DMS153 treated with DMSO at 0.1 percent for 48 hours (cell line): ENCODE data around the gene MTMR3.

Experiments used
- DNase-seq: peaks from one replicate; lab custom pipeline; 2025; ENCODE audit not compliant: unreplicated experiment; lab: John Stamatoyannopoulos, UW

The MTMR3 gene

DNA sequence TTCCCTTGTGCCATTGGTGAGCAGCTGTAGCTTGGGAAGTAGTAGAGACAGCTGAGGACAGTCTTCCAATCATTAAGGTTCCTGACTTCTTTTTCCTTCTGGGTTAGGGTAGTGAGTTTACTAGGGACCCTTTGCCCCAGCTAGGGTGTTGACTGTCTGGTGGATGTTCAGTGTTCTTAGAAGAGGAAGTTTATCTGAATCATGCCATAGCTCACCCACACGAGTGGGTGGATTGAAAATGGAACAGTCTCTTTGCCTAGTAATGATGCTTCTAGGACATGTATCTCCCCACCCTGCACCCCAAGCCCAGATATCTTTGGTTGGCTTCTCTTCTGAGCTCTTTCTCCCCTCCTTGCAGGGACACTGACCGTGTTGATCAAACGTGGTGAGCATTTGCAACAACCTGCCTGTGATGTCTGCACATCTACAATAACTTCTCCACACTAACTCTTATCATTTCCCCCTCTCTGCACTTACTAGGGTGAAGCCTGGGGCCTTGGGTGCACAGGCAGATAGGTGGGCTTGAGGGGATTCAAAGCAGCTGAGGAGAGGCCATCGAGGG, 140.2 kb downstream of the MTMR3 start:
- DNase-seq: no peak

DNA sequence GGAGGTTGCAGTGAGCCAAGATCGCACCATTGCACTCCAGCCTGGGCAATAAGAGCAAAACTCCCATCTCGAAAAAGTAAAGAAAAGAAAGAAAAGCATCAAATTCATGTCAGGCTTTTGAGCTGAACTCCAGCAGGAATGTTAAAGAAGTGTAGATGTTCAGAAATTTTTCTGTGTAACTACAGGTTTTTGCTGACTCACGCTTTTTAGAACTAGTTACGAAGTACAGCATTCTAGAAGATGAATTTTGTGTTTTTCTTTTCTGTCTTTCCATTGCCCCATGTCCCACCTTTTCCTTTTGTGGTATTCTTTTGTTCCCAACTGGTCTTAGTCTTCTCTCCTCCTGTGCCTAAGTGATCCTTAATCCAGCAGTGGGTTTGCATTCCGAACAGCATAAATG, 141.3 kb downstream of the MTMR3 start:
- no peak for DNase-seq

DNA sequence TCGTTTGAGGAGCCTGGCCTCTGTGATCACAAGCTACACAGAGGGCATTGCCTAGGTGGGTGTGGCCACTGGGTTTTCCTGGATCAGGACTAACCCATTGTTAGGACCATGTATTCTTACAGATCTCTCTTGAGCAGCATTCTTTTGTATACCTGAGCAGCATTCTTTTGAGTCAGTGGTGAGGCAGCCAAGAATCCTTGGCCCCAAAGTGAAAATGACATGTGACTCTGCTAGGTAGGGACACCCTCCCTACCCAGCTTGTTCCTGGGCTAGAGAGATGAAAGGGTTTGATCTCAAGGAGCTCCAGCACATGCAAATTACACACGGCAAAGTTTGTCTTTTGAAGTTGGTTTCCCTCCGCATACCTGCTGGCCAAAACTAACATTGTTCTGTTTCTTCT, 142.2 kb downstream of the MTMR3 start:
- no peak for DNase-seq

DNA sequence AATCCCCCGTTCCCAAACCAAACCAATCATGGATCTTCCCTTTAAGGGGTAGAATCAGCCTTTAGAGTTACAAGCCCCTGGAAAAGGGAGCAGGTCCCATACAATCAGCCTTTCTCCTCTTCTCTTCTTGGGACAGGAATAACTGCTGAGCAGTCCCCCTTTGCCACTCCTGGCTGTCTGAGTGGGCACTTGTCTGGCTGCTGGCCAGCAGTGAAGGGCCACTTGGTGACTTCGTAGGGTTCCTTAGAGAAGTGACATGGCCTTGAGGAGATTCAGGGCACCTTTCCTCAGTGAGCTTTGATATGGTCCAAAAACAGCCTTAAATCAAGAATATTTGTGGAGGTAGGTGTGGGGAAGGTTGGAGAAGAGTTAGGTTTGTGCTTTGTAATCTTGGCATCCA, 143.8 kb downstream of the MTMR3 start:
- DNase-seq: no peak

DNA sequence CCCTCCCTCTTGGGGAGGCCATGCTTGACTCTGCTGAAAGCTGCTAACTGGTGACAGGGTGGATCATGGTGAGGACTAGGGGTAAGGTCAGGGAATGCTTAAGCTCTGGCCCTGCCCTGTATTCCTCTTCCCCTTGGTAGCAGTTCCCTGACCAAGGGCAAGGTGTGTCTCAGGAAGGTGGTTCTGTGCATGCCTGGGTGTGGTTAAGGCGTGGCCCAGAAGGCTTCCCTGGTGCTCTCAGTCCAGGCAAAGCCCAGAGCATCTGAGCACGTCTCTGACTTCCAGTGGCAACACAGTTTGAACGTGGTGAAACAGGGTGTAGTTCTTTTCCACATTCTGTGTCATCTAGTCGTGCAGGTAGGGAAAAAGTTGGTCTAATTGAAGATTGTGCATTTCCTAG, 144.2 kb downstream of the MTMR3 start:
- no peak for DNase-seq

DNA sequence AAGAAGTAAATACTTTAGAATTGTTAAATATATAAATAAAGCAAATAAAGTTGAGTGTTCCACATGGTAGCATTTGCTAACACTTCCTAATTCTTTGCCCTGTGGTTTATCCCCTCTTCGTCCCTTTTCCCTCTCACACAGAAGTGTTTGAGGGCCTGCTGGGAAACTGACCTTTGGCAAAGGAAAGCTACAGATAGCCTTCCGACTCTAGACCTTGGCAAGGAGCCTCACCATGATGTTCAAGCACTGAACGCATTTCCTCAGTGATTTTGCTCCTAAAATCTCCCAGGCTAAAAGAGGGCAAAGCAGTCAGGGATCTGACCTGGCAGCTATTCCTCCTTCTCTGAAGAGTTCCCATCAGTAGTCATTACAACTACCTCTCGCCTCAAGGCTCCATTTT, 144.8 kb downstream of the MTMR3 start:
- DNase-seq: no peak

DNA sequence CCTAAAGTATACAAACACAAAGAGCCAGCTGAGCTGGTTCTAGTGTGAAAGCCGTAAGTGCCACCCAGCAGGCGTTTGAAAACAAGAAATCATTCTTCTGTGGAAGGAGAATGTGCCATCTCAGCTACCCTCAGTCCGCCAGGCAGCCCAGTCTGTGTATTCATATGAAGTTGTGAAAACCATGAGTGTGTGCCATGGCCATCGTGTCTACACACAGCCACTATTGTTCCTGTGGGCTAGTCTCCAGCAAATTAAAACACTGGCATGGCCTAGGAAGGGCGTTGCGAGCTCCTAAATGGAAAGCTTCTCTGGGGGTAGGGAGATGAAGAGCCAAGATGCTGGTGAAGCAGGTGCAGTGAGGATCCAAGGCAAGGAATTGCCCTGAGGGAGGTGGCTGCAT, 145.8 kb downstream of the MTMR3 start:
- no peak for DNase-seq

DNA sequence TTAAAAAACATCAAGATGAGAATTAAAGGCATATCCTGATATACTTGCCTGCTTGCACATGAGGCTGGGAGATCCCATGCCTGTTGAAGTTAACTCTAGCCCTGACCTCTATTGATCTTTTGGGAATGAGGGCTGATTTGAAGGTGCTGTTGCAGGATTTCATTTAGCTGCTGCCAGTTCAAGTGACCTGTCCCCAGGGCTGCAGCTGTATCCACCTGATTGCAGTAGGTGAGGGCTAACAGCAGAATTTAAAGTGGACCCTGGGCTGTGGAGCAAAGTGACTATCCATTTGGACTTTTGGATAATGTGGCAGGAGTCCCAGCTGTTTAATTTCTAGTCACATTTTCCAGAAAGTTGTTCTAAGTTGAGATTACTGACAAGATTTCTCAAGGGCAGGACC, 146.5 kb downstream of the MTMR3 start:
- DNase-seq: no peak

DNA sequence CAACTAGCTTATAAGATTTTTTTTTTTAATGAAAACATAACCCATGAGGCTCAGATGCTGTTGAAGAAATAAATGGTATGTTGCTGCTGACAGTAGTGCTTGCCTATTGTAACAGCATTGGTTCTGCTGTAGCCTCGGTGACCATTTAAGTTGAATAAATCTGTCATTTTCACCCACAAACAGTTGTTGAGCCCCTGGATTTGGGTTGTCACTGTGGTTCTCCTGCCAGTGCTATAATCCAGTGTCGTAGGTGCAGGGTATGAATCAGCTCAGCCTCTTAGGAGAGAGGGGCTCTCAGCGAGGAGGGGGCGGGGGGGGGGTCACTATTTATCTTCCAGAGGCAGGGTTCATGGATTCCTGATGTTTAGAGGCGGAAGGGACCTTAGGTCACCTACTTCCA, 147.4 kb downstream of the MTMR3 start:
- DNase-seq: no peak

DNA sequence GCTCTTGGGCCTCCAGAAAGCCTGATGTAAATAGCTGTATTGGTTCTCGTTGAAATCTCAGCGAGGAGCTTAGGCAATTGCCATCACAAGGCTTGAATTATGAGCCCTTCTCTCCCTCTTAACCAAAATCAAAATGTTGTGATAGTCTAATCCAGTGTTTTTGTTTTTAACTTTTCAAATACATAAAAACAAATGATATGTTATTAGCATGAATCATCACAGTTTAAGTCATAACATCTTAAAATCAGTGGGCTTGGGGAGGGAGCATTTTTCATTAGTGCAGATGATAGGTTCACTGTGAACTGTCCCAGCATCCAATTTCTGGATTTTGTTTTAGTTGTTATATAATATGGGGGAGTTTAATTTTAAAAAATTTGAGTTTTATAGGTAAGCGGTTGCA, 148.4 kb downstream of the MTMR3 start:
- DNase-seq: no peak

DNA sequence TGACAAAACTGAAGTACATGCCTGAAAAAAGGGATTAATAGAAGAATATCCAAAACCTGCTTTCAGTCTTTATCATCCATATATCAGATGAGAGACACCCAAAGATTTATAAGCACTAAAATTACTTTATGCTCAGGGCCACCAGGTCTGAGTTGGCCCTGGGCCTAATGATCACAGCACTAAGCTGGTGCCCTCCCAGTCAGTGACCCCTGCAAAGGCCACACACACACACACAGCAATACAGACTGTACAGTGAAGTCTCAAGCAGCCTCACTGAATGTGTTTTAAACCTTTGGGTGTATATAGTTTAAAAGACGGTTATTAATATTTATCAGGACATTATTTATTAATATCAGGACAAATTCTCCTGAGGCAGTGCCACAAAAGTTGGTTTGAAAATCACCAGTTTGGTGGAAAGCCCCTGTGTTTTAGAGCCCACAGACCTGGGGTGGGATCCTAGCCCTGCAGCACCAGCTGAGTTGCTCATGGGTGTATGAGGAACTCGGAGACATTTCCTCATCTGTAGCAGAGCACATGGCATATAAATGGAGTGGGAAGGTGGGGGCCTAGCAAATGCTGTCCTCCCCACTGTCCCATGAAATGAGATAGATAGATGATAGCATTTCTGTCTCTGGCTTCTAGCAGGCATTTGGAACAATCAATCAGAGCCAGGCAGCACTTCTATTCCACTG, 148.9 kb downstream of the MTMR3 start:
- DNase-seq: no peak

DNA sequence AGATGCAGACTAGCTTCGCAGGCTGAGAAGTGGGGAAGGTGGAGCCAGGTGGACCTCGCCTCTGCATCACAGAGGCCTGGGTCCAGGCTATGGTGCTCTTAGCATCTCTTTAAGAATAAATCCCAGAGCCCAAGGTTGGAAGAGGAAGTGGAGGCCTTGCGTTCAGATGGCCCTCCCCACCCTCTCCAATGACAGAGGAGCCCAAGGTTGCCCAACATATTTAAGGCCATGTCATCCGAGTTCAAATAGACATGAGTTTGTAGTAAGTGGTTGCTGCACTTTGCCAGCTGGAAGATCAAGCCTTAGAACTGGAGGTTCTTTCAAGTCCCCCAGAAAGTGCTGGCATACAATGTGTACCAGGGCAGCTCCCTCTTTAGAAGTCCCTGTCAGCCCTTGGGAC, 150.2 kb downstream of the MTMR3 start:
- no peak for DNase-seq

DNA sequence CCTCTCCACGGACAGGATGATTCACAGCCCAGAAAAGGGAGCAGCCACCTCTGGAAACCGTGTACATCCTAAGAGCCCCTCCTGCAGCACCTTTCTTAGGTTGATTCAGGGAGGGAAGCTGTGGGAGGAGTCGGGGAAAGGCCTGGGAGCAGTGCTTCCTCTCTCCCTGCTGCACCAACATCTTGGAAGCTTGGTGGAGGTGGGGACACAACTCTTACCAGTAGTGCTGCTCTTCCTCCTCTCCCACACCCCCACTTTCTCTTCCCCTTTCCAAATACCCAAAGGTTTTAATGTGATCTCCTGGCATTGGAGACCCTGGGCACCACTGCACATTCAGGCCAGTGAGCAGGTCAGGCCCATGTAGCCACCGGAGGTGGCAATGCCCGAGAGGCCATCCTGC, 150.9 kb downstream of the MTMR3 start:
- no peak for DNase-seq

DNA sequence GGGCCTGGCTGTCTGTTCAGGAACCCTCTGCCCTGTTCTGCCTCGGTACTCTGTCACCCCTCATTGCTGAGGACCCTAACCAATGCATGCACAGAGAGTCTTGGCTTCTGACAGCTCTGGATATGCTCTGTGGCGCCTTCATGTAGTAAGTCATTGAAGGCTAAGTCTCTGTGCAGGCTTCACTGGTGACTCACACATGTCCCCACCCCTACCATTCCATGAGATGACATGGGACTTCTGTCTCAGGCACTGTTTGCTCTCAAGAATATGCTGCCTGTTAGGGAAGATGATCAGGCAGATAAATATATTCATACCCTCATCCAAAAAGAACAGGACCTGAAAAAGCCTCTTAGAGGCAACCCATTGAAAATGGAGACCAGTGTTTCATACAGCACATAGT, 153.7 kb downstream of the MTMR3 start:
- no peak for DNase-seq

DNA sequence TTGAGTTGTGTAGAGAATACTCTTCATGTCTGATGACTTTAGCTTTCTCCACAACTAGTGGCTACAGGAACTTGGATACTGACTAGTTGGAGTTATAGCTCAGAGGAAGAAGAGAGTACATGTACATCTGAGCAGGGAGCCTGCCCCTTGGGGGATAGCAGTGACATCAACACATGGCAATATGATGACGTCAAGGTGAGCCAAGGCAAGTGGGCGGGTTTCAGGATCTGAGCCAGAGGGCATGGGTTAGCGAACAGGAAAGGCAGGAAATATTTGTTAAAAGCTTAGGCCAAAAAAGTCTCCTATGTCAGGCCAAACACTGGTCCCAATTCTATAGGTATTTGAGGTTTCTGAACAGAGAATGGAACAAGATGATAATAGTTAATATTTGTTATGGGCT, 155.2 kb downstream of the MTMR3 start:
- DNase-seq: no peak

DNA sequence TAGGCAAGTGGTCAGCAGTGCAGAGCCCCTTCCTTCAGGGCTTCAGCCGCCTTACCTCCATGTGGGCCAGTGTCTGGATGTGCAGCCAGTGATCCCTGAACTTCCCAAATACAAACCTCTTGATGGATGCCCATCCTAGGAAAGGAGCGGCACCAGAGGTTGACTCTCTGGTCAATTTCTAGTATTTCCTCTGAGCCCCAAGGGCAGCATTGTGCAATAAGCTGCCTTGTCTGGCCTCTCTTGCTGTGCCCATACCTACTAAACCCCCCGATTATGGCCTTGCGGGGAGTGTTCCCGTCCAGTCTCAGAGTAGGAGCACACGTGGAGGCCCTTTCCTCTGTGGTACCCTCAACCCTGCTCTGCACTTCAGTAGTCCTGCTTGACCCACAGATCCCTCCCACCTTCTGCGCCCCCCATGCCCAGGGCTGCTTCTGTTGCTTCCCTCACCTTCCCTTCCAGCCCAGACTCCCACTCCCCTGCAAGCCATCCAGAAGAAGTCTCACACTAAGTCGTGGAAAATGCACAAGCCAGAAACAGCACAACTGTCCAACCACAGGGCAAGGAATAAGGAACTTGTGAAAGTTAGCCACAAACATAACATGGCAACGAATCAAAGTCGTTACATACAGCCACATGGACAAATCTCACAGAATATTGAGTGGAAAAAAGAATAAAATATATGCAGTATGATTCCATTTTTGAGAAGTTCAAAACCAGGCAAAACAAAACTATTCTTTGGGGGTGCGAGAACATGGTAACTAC, 157.7 kb downstream of the MTMR3 start:
- no peak for DNase-seq

DNA sequence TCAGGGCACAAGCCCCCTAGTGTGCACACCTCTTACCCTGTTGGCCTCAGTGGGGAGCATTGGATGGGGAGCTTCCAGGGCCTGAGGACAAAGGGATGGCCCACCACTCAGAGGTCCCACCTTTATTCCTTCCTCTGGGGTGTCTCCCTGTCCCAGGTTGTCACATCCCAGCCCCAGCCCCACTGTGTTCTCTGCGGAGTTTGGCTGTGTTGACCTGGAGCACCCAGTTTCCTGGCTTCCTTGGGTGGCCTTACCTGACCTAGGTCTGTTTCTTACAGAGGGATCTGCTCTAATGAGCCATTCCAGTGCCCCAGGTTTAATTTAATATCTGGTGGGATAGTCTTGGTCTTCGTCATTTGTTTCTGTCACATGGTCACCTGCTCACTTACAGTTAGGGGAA, 158.5 kb downstream of the MTMR3 start:
- no peak for DNase-seq

DNA sequence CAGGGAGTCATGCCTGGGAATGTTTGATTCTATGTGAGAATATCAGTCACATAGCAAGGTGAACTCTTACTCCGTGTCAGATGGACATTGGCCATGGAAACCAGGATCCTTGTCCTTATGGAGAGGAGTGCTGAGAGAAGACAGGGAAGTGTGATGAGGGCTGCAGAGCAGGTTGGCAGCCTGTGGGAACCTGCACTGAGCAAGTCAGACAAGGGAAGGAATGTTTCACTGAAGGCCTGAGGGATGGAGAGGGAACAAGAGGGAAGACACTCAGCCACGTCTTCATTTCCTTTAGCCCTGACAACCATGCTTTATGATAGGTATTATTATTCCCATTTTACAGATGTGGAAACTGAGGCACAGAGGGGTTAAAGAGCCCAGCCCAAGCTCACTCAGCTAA, 158.9 kb downstream of the MTMR3 start:
- no peak for DNase-seq

DNA sequence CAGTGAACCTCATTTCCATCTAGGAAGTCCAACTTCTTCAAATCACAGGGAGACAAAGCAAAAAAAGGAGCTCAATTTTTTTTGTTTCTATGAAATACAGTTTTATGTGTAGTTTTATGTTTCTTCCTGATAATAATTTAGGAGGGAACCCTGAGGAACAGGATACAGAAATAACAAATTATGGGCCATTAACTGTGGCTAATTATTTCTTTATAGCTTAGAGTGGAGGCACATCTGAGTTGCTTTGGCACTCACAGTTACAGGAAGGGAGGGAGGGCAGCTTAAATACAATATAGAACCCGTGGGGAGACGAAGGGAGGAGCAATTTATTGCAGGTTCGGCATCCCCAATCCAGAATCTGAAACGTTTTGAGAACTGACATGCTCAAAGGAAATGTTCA, 160.2 kb downstream of the MTMR3 start:
- no peak for DNase-seq

DNA sequence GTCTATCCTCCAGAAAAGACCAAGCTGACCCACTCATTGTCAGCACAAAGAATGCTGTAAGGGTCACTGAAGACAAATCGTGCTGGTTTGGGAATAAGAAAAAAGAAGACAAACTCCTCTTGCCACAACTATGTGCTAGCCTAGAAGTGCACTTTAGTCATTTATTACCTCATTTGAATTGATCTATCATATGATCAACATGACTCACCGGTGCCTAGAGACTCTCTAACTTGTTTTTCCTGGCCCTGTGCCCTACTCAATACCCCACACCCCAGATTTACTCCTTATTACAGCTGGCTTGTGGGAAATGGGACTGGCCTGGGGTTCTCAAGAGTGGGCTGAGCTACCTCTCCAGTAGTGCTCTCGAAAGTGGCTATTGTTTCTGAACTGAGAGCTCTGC, 161.4 kb downstream of the MTMR3 start:
- no peak for DNase-seq

DNA sequence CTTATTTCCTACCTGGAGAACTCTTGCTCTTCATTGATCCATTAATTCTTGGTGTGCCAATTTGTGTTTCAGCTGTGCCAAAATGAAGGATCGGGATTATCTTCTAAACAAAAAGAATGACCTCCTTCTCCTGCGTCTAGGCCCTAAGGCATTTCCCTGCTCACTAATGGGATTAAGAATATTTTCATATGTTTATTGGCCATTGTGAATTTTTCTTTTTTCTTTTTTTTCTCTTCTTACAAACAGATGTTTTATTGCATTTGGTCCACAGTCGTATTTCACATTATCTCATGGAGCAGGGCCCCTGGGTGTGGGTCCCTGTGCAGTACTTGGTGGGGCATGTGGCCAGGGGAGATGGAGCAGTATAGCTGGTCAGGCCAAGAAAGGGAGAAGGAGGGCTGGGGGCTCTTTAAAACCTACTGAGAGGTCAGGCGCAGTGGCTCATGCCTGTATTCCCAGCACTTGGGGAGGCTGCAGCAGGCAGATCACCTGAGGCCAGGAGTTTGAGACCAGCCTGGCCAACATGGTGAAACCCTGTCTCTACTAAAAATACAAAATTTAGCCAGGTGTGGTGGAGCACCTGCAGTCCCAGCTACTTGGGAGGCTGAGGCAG, 162.0 kb downstream of the MTMR3 start:
- DNase-seq: no peak

DNA sequence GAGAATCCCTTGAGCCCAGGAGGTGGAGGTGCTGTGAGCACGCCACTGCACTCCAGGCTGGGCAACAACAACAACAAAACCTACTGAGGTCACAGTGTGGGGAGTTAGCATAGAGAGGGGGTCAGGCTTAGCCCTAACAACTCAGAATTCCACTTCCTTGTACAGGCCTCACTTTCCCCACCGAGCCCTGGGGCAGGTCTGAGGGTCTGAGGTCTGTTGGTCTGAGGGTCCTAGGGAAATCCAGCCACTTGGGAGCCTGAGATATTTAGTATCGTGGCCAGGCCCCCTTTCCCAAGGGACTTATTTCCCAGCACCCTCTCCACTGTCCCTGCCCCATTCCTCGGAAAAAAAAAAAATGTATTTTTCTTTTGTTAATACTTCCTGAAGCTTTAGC, 162.5 kb downstream of the MTMR3 start:
- DNase-seq: no peak
